Central memory CD8-positive, alpha-beta T cell (primary cell): ENCODE measurements around the gene GPR45.

Source experiments
- ATAC-seq: fragments of 150-1000 bp; cut with Tn5 transposase; replicated peaks from 2 replicates; pipeline ENCODE4 v1.10.0; 2022; ENCODE audit warnings: mild to moderate bottlenecking, moderate FRiP score, moderate number of reproducible peaks; ENCODE audit not compliant: poor library complexity, severe bottlenecking; ENCODE audit errors: extremely low read depth
- DNase-seq, 2 donors: peaks; one replicate each; pipeline ENCODE4 v3.0.0; 2021; ENCODE audit warnings: low spot score in 2 of 2
- H3K27ac Mint-ChIP-seq: one replicate; pipeline ENCODE4 v1.8.0; 2022; ENCODE audit warnings: low read depth, mild to moderate bottlenecking, moderate library complexity, mixed read lengths
- H3K27me3 Mint-ChIP-seq: one replicate; pipeline ENCODE4 v1.8.0; 2022; ENCODE audit warnings: mixed read lengths
- H3K36me3 Mint-ChIP-seq: one replicate; pipeline ENCODE4 v1.8.0; 2022; ENCODE audit warnings: mild to moderate bottlenecking, moderate library complexity, mixed read lengths; ENCODE audit not compliant: insufficient read depth
- H3K4me1 Mint-ChIP-seq: one replicate; pipeline ENCODE4 v1.8.0; 2022; ENCODE audit warnings: mixed read lengths
- H3K4me3 Mint-ChIP-seq: one replicate; pipeline ENCODE4 v1.8.0; 2022; ENCODE audit warnings: mild to moderate bottlenecking, moderate library complexity, mixed read lengths
- H3K9me3 Mint-ChIP-seq: one replicate; pipeline ENCODE4 v1.8.0; 2022; ENCODE audit warnings: mixed read lengths

GPR45 gene, protein sequence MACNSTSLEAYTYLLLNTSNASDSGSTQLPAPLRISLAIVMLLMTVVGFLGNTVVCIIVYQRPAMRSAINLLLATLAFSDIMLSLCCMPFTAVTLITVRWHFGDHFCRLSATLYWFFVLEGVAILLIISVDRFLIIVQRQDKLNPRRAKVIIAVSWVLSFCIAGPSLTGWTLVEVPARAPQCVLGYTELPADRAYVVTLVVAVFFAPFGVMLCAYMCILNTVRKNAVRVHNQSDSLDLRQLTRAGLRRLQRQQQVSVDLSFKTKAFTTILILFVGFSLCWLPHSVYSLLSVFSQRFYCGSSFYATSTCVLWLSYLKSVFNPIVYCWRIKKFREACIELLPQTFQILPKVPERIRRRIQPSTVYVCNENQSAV

DNA sequence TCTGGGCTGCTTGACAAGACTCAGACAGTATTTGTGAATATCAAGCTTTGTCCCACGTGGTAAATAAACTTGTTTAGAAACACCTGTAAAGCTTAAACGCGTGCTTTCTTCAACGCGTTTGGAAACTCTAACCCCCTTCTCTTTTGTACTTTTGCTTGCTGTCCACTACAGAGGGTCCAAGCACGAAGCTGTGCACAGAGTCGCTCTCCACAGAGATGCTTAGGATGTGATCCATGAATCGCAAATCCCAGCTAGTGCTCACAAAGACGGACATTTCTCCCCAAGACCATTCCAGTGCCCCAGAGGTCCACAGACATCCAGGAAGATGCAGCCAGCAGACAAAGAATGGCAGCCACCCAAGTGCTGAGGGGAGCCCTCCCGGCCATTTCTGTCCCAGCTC is at the start of gene GPR45:
Gene GPR45, plus strand, starts transcription at position 301 of the 400 bp plus-strand sequence. CDS start 116 bp downstream, outside the sequence.
- no peak within 1 kb of the TSS for H3K4me3 Mint-ChIP-seq
- peaks cover 17% of the 10 kb centered on the region for H3K27me3 Mint-ChIP-seq
- H3K4me1 Mint-ChIP-seq = peaks cover 4% of the 10 kb centered on the region
- H3K36me3 Mint-ChIP-seq = no peaks in the 10 kb centered on the region
- no peak for DNase-seq
- H3K27ac Mint-ChIP-seq = no peak within 1 kb of the TSS
- ATAC-seq = no peak
- no peaks in the 10 kb centered on the region for H3K9me3 Mint-ChIP-seq

DNA sequence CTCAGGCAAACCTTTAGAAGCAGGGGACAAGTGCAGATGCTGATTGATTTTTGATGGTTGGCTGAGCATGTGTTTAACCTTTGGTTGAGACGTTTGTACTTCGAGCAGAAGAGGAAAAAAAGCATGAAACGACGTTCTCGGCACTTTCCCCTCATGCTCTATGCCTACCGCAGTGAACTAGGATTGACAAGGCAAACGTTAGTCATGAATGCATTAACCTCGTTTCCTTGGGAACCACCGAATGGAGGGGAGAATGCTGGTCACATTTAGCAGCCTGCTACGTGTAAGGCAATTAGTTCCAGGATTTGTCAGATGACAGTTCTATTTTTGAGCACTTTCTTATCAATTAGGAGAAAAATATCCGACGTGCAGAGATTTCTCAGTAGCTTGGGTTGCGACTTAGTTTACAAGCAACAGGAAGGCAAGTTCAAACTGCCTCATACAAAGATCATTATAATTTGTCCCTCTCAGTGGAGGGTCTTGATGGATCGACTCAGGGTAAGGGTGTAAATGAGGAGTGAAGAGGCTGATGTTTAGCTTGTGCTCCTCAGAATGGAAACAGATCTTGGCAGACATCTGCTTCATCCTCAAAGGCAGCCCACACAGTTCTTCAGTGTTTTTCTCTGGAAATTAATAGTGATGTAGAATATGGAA is 47.4 kb upstream of the GPR45 start:
- no peaks in the 10 kb centered on the region for H3K9me3 Mint-ChIP-seq
- no peaks in the 10 kb centered on the region for H3K4me1 Mint-ChIP-seq
- no peak overlapping the region for H3K27ac Mint-ChIP-seq
- DNase-seq = no peak
- H3K36me3 Mint-ChIP-seq = no peaks in the 10 kb centered on the region
- ATAC-seq = no peak
- no peak overlapping the region for H3K4me3 Mint-ChIP-seq
- peaks cover 38% of the 10 kb centered on the region for H3K27me3 Mint-ChIP-seq

DNA sequence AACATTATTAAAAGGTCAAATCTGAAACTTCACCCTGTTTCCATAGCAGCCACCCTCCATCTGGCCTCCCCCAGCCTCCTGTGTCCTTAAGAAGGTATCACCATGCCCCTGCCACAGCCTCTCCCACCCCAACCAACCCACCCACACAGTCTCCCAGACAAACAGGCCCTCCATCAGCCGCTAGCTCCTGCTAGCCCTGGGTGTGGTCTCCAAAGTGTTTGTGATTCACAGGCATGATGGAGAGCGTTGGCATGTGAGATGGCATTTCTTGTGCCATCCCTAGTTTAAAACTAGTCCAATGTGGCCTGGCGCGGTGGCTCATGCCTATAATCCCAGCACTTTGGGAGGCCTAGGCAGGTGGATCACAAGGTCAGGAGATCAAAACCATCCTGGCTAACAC is 44.9 kb upstream of the GPR45 start:
- no peaks in the 10 kb centered on the region for H3K9me3 Mint-ChIP-seq
- peaks cover 36% of the 10 kb centered on the region for H3K27me3 Mint-ChIP-seq
- H3K36me3 Mint-ChIP-seq = no peaks in the 10 kb centered on the region
- H3K27ac Mint-ChIP-seq = no peak overlapping the region
- H3K4me1 Mint-ChIP-seq = no peaks in the 10 kb centered on the region
- DNase-seq (no peak), ATAC-seq (no peak)
- no peak overlapping the region for H3K4me3 Mint-ChIP-seq

DNA sequence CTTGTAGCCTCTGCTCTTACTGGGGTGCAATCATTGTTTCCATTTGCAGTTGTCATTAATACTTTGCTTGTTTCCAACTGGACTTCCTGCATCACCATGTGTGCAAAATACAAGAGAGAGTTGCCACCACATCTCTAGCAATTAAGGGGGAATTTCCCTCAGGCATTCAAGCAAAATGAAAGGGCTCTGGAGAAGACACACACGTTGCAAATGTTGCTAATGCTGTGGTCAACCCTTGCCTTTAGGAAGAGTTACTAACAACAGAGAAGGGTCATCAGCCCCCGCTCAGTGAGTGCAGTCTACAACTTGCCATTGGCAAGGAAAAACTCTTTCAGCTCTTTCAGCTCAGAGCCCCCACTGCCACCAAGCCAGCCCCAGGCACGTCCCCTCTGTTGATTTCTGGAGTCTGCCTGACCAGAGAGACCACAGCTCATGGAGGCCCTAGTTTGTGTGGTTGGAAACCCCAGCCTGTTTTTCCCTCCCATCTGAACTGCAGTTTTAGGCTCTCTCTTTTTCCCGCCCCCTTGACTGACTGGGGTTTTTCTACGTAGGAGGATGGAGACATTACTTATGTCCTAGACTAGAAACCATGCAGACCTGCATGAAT is 25.9 kb upstream of the GPR45 start:
- Mint-ChIP-seq H3K9me3 (no peaks in the 10 kb centered on the region), H3K4me3 (no peak overlapping the region), H3K4me1 (peaks cover 6% of the 10 kb centered on the region), H3K36me3 (no peaks in the 10 kb centered on the region), H3K27ac (no peak overlapping the region), H3K27me3 (peaks cover 22% of the 10 kb centered on the region)
- ATAC-seq (no peak), DNase-seq (no peak)

DNA sequence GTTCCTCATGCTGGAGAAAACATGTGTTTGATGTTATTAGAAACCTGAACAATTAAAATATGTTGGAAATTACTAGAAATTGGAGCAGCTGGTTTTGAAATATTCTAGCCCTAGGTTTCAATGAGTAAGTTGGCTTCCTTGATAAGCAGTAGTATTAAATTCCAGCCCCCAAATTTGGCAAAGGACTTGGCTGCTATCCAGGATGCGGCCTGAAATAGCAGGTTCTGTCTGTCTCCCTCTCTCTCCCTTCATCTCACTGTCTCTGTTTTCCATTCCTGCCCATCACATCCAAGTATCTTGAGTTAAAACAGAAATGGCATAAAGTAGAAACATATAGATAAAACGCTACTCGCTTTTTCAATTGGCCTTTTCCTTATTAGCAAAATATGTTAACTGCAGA is 20.9 kb upstream of the GPR45 start:
- Mint-ChIP-seq H3K27me3 (peaks cover 46% of the 10 kb centered on the region), H3K4me1 (no peaks in the 10 kb centered on the region)

DNA sequence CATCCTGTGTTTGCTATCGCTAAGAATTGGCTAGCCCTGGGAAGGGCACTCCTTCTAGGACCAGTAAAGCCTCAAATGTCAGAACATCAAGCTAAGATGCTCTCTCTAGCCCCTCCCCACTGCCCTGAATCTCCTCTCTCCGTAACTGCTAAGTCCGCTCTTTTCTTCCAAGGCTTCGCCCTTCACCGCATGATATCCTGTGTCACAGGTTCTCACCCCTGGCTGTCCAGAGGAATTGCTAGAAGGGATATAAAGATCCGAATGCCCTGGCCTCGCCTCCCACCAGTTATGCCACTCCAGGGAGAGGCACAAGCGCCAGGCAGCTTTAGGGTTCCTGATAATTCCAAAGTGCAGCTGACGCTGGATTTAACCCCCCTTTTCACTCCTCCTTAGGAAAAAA is 17.1 kb upstream of the GPR45 start:
- Mint-ChIP-seq H3K9me3 (no peaks in the 10 kb centered on the region), H3K27ac (no peak overlapping the region), H3K4me1 (no peaks in the 10 kb centered on the region)

More for the DNA sequence above, 20.9 kb upstream of the GPR45 start:
- no peaks in the 10 kb centered on the region for H3K36me3 Mint-ChIP-seq
- H3K4me3 Mint-ChIP-seq = no peak overlapping the region
- ATAC-seq = no peak
- H3K27ac Mint-ChIP-seq = no peak overlapping the region
- no peaks in the 10 kb centered on the region for H3K9me3 Mint-ChIP-seq
- DNase-seq = no peak

DNA sequence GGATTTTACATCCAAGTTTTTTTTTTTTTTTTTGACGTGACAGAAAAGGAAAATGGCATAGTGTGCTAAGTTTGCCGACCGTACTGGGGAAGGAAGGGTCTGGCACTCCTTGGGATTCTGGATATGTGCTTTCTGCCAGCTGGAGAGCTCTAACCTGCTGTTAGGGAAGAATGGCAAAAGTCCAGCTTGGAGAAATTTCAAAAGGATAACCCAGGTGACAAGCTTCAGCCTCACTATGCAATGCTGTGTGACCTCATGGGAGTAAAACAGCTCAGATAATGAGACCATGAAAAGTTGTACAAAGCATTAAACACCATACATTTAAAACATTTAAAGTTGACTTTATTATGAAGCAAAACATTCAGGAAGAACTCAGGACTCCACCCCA is 10.3 kb upstream of the GPR45 start:
- Mint-ChIP-seq H3K36me3 (no peaks in the 10 kb centered on the region), H3K27me3 (peaks cover 10% of the 10 kb centered on the region), H3K27ac (no peak overlapping the region), H3K4me1 (no peaks in the 10 kb centered on the region), H3K4me3 (no peak overlapping the region), H3K9me3 (no peaks in the 10 kb centered on the region)
- ATAC-seq = no peak
- no peak for DNase-seq

More for the DNA sequence above, 17.1 kb upstream of the GPR45 start:
- Mint-ChIP-seq H3K27me3 (peaks cover 32% of the 10 kb centered on the region), H3K36me3 (no peaks in the 10 kb centered on the region), H3K4me3 (no peak overlapping the region)
- ATAC-seq (no peak), DNase-seq (no peak)

DNA sequence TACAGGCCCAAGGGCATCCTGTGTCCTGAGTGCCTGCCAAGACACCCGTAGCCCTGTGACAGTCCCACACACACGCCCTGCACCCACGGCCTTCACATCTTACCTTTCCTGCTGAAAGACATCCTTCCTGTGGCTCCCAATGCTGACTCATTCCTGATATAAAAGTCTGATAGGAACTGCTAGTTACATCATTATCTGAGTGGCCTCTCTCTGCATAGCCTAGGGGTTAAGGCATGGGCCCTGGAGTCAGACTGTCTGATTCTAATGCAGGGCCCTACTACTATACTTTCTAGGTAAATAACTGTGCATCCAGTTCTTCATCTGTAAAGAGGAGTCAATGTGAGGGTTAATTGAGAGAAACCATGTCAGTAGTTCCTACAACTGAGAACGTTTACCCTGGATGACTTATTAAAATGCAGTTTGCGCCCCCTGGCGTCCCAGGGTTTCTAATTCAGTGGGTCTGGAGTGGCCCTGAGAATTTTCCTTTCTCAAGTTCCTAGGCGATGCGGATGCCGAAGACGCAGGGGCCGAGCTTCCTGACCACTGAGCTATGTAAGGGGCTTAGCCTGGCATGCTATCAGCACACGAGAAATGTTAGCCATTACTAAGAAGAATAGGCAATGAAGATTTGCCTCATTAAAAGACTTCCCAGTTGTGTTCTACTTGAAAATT is 6.0 kb upstream of the GPR45 start:
- ATAC-seq = no peak
- DNase-seq = peak; percentile 20 to 39
- H3K4me1 Mint-ChIP-seq = peaks cover 4% of the 10 kb centered on the region
- no peak overlapping the region for H3K4me3 Mint-ChIP-seq
- no peaks in the 10 kb centered on the region for H3K9me3 Mint-ChIP-seq
- peaks cover 10% of the 10 kb centered on the region for H3K27me3 Mint-ChIP-seq
- H3K27ac Mint-ChIP-seq = no peak overlapping the region
- no peaks in the 10 kb centered on the region for H3K36me3 Mint-ChIP-seq

DNA sequence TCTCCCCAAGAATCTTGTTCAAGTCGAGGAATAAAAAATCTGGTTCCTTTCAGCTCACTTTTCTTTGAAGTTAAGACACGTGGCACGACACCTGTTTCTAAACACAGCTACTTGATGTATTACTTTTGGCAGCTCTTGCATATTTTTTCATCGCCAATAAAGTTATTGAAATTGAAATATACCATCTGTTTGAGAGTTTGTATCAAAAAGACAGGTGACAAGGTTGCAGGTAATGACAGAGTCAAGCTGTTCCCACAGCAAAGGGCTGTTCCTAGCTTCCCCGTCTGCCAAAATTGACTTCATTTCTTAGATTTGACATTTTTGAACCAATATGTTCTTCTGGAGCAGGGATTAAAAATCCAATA is 5.5 kb upstream of the GPR45 start:
- no peak for ATAC-seq

DNA sequence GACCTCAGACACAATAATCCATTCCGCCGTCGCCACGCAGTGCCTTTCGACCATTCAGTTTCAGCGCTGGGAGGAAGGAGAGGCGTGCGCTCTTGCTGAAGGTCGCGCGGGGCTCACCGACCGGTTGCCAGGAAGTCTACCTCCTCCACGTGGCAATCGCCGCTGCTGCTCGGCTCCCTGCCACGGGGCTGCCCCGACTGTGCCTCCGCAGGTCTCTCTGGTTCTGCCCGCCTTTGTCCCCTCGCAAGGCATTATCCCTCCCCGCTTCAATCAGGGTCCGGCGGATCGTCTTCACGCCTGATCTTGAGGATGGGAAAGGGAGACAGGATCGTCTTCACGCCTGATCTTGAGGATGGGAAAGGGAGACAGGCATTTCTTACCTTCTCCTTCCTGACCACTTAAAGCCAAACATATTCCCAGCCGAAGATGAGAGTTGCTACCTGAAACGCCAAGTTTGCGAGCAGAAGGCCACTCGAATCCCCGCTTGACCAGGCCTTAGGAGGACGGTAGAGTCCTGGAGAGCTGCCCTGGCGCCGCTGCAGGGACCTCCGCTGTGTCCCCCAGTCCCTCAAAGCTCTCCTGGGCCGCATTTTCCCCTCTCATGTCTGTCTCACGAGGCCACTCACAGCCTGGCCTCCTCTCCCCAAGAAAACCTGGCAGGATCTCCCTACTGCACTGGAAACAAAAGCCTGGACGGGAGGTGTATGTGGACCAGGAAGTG is 4.3 kb upstream of the GPR45 start:
- no peaks in the 10 kb centered on the region for H3K36me3 Mint-ChIP-seq
- peaks cover 9% of the 10 kb centered on the region for H3K27me3 Mint-ChIP-seq
- H3K27ac Mint-ChIP-seq = no peak overlapping the region
- DNase-seq = no peak
- H3K4me1 Mint-ChIP-seq = peaks cover 4% of the 10 kb centered on the region
- ATAC-seq = no peak
- no peak overlapping the region for H3K4me3 Mint-ChIP-seq
- no peaks in the 10 kb centered on the region for H3K9me3 Mint-ChIP-seq

More for the DNA sequence above, 5.5 kb upstream of the GPR45 start:
- peaks cover 9% of the 10 kb centered on the region for H3K27me3 Mint-ChIP-seq
- no peaks in the 10 kb centered on the region for H3K9me3 Mint-ChIP-seq
- no peaks in the 10 kb centered on the region for H3K36me3 Mint-ChIP-seq
- no peak for DNase-seq
- no peak overlapping the region for H3K27ac Mint-ChIP-seq
- peaks cover 4% of the 10 kb centered on the region for H3K4me1 Mint-ChIP-seq
- no peak overlapping the region for H3K4me3 Mint-ChIP-seq

DNA sequence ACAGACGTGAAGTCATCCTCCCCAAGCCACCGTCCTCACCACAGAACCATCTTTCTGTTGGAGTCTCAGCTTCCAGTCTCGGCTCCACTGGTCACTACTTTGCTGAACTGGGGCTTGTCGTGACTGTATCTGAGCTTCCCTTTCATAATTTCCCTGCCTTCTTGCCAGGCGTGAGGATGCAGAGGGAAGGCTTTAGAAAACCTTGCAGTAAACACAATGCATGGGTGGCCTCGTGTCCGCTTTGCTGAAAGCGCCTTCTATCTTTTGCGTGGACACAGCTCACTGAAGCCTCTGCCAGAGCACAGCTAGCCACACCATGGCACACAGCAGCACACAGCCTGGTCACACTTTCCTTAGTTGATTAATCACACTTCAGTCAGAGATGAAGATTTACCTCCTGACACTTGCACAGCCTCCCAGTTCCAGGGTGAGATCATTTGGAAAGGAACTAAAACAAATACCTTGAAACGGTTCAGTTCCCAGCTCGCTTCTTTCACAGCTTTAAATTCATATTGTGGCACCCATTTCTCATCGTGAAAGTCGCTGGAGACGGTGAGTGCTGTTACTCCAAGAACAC is 2.8 kb upstream of the GPR45 start:
- Mint-ChIP-seq H3K4me1 (peaks cover 4% of the 10 kb centered on the region), H3K36me3 (no peaks in the 10 kb centered on the region), H3K4me3 (no peak overlapping the region), H3K9me3 (no peaks in the 10 kb centered on the region), H3K27me3 (peaks cover 17% of the 10 kb centered on the region), H3K27ac (no peak overlapping the region)
- ATAC-seq (no peak), DNase-seq (no peak)

DNA sequence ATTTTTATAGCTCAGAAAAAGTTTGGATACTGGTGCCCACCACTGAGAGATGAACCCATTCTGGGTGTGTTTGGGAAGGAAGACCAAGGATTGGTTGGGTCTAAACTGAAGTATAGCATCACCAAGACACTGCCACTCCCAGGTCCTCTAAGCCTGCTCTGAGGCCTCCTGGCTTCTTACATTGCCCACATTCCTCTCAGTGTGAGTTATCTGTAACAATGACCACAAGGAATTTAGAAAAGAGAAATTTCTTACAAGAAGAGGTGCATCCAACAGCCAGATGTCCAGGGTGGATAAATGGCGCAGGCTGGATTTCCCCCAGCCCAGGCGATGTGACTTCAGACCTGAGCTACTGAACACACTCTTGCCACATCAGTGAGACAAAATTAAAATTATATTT is 1.6 kb upstream of the GPR45 start:
- no peak overlapping the region for H3K4me3 Mint-ChIP-seq
- H3K36me3 Mint-ChIP-seq = no peaks in the 10 kb centered on the region
- DNase-seq (no peak), ATAC-seq (no peak)
- H3K27ac Mint-ChIP-seq = no peak overlapping the region
- no peaks in the 10 kb centered on the region for H3K9me3 Mint-ChIP-seq
- peaks cover 4% of the 10 kb centered on the region for H3K4me1 Mint-ChIP-seq
- H3K27me3 Mint-ChIP-seq = peaks cover 17% of the 10 kb centered on the region
